ENCODE results near the gene ITGAD.
"Not testable (repeated sequence)": the region's sequence is repeated elsewhere in the genome, so short reads cannot be mapped to it uniquely, and the experiment has no call there.

The ITGAD gene

DNA sequence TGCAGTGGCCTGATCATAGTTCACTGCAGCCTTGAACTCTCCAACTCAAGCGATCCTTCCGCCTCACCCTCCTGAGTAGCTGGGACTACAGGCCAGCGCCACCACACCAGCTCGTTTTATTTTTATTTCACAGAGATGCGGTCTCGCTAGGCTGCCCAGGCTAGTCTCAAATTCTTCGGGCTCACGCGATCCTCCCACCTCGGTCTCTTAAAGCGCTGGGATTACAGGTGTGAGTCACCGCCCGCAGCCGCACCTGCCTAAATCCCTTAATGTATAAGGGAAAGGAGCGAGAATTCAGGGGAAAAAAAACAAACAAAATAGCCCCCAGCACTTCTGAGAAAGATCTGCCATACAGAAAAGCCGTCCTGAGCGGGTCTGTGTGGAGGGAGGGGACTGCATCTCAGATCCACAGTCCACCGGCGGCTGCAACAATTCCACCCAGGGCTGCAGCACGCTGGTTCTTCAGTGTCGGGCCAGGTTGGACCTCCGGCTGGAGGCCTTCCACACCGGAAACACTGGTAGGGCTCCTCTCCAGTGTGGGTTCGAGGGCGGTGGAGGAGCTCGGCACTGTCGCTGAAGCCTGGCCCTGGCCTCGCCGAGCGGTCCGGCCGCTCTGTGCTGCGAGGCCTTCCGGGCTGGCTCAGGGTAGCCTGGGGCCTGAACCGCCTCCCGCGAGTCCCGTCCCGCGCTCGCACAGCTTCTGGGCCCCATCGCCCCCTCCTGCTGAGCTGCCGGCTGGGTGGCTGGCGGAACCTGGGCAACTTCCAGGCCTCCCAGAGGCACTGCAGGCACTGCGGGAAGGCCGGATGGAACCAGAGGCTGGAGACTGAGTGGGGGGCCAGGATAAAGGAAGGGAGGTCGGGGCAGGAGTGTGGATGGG is 42.4 kb downstream of the ITGAD start:
- DNase-seq = no peak

DNA sequence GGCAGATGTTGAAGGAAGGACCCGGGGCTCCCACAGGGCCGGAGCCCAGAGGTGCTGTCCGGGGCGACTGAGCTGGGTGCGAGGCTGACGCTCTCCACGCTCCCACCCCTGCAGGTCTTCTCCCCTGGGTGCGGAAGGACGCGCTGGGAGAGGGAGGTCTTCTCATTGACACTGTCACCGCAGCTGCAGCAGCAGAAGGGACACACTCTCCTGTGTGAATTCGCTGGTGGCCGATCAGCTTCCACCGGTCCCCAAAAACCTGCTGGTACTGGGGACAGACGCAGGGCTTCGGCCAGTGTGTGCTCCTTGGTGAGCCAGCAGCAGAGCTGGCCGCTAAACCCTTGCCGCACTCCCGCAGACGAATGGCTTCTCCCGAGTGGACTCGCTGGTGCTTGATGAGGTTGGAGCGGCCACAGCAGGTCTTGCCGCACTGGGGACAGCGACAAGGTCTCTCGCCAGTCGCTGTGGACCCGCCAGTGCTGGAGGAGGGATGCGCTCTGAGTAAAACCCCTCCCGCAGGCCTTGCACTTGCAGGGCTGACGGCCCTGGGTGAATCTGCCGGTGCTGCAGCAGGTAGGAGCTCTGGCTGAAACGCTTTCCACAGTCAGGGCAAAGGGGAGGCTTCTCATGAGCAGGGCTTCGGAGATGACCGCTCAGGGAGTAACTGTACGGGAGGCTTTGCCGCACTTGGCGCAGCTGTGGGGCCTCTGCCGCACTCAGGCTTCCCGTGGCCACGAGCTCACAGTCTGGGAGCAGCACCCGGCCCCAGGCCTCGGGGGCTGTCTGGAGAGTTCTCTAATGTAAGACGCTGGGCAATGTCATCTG is 43.3 kb downstream of the ITGAD start:
- no peak for DNase-seq

DNA sequence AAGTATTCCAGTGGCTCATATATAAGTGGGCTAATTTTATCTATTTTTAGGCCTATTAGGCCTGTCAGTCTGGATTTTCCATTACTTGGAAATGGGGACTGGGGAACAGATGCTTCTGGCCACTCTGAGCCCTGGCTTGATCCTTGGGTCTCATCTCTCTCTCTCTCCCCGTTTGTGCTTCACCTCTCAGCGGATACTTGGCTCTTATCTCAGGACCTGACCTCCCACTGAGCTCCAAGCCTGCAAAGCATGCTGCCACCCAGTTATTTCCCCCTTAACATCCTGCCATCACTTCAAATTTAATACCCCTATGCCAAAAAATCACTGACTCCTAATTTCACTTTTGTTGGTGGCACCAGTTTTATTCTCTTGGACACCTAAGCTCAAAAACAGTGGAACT is 45.3 kb downstream of the ITGAD start:
- DNase-seq = no peak

DNA sequence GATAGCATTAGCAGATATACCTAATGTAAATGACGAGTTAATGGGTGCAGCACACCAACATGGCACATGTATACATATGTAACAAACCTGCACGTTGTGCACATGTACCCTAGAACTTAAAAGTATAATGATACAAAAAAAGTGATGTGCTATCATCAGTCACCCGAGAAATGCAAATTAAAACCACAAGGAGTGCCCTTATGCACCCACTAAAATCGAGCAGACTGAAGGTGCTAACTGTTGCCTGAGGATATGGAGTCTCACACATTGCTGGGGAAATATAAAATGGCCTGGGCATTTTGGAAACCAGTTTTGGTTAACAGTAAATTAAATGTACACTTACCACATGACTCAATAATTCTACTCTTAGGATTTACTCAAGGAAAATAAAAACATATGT is 45.9 kb downstream of the ITGAD start:
- DNase-seq = not testable (repeated sequence)

DNA sequence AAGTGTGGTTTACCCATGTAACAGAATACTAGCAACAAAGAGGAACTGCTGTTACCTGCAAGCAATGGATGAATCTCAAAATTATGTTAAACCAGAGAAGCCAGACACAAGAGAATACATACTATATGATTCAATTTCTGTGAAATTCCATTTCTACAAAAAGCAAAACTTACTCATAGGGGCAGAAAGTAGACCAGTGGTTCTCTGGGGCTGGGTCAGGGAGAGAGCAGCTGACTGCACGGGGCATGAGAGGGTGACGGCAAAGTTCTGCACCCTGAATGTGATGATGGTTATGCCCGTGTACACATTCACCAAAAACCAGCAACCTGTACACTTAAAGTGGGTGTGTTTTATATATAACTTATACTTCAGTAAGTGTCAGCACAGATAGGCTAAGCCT is 46.4 kb downstream of the ITGAD start:
- DNase-seq = no peak

DNA sequence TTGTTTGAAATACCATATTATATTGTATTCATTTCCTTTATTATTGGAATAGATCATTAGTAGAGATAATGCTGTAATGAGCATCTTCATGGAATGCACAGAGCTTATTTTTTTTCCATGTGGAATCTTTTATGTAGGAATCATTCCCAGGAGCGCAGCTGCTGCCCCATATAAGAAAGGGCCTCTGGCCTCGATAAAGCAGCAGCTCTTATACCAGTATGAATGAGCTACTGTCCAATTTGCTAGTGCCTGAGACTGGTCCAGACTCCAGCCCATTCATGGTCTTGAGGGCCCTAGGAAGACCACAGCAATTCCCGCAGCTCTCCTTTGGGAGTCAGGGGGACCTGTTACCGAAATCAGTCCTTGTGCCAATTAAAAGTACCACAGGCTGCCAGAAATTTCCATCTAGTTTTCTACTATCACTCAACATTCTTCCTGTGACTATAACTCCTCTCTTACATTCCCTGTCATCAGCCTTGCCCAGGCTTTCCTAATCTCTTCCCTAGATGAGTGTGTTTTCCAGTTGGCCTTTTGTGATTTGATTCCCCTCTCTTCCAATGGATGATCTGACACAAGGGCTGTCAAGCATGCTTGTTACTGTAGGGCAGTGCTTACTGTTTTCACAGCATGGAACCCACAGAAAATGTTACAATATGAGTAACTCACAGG is 47.5 kb downstream of the ITGAD start:
- DNase-seq = no peak

DNA sequence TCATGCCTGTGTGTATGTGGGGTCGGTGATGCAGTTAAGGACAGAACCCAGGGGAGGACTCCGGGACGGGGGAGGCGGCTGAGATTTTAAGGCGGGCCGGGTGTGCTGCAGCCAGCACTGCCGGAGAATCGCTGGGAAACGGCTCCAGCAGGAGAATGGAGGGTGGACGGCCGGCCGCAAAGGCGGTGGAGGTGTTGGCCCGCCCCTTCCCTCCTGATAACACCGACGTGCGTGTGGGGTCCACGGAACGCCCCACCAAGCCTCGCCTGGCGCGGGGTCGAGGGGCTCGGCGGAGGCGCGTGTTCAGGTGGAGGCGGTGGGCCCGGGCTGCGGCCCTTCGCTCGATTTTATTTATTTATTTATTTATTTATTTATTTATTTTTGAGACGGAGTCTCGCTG is 48.8 kb downstream of the ITGAD start:
- DNase-seq = no peak

DNA sequence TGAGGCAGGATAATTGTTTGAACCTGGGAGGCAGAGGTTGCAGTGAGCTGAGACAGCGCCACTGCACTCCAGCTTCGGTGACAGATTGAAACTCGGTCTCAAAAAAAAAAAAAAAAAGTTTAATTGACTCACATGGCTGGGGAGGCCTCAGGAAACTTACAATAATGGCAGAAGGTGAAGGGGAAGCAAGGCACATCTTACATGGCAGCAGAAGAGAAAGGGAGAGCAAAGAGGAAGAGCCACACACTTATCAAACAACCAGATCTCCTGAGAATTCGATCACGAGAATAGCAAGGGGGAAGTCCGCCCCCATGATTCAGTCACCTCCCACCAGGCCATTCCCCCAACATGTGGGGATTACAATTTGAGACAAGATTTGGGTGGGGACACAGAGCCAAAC is 52.8 kb downstream of the ITGAD start:
- not testable (repeated sequence) for DNase-seq

DNA sequence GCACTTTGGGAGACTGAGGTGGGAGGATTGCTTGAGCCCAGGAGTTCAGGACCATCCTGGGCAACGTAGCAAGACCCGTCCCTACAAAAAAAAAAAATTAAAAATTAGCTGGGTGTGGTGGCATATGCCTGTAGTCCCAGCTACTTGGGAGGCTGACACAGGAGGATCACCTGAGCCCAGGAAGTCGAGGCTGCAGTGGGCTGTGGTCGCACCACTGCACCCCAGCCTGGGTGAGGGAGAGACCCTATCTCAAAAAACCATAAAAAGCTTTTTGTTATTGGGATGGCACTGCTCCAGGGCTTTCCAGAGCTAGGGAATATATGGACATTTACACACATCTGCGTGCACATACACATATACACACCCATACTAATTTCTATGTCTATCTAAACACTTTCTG is 58.1 kb downstream of the ITGAD start:
- no peak for DNase-seq

DNA sequence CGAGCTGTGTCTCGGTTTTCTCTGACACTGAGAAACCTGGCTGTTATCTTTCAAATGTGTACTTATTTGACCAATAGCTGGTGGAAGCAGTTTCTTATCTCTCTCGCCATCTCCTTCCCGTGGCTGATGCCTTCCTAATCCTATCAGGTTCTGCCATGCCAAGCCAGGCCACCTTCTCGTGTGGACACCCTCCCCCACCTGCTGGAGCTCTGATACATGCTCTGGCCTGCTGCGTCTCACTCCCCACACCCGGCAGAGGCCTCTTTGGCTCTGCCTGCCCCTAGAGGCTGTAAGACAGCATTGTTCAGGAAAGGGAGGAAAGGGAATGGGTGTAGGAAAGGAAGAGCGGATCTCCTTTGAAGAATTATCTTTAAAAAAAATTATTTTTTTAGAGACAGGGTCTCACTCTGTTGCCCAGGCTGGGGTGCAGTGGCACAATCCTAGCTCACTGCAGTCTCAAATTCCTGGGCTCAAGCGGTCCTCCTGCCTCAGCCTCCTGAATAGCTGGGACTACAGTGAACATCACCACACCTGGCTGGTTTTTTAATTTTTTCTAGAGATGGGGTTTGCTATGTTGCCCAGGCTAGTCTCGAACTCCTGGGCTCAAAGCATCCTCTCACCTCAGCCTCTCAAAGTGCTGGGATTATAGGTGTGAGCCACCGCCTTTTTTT is 58.7 kb downstream of the ITGAD start:
- DNase-seq = peak; percentile 85

DNA sequence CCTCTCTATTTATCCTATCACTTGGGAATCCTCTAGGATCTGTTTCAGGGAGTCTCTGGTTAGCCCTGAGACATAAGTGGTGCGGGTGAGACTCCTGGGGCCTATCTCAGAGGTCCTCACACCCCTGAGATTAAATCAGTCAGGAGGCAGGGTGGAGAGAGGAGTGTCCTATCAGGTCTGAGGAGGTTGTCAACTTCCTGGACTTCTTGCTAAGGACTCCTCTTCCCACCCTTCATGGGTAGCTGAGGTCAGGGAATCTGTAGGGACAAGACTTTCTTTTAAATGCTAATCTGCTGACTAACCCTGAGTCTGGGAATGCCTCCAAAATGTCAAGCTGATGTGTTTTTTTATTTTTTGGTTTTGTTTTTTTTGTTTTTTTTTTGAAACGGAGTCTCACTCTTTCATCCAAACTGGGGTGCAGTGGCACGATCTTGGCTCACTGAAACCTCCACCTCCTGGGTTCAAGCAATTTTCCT is 59.5 kb downstream of the ITGAD start:
- peak; percentile 78 for DNase-seq

DNA sequence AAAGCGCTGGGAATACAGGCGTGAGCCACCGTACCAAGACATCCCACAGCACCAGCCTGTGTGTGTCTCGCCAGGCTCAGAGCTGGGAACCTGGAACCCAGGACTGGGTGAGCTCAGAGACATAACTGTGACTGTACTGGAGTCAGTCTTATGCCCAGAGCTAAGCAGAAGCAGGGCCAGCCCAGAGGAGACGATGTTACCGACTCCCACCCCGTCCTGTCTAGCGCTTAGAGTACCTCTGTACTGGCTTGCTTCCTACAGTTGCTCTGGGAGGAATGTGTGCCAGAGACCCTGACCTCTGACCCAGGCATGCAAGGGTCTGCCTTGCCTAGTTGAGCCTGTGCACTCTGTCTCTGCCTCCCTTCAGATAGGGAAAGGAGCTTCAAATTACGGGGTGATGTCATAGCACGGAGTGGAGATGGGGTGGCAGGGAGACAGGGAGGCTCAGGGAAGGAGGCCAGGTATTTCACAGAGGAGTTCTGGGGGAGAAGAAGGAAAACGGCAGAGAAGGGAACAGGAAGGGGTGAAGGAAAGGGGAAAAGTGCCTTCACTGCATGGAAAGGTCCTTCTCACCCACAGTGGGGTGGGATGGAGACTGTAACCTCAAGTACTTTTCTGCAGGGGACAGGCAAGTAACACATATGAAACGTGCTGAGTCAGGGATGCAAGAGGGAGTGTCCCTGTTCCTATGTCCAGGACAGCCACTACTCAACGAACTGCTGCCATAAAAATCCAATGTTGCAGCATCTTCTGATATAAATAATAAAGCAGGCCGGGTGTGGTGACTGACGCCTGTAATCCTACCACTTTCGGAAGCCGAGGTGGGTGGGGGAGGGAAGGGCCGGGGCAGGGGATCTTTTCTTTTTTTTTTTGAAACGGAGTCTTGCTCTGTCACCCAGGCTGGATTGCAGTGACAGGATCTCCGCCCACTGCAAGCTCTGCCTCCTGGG is 60.4 kb downstream of the ITGAD start:
- no peak for DNase-seq

DNA sequence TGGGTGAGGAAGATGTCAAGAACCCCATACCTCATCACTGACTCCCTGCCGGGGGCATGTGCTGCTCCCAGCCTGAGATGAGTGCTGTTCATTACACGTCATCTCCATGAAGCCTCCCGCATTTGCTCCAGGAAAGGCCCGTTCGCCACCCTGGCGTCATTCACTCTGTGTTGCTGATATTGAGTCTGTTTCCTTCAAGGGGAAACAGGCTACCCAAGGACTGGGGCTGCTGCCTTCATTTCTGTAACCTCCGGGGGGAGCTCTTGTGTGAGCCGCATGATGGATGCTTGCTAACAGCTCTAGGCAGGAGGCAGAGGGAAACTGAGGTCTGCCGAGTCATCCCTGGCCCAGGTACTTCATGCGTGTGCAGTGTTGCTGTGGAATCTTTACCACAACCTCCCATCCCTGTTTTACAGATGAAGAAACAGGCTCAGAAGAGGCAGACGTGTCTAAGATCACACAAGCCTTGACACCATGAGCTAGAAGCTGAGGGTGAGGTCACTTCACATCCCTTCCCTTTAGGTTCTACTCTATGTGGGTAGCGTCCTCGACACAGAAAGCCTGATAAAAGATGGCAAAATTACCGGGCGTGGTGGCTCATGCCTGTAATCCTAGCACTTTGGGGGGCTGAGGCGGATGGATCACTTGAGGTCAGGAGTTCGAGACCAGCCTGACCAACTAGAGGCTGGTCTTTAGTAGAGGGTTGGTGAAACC is 62.6 kb downstream of the ITGAD start:
- DNase-seq = no peak

DNA sequence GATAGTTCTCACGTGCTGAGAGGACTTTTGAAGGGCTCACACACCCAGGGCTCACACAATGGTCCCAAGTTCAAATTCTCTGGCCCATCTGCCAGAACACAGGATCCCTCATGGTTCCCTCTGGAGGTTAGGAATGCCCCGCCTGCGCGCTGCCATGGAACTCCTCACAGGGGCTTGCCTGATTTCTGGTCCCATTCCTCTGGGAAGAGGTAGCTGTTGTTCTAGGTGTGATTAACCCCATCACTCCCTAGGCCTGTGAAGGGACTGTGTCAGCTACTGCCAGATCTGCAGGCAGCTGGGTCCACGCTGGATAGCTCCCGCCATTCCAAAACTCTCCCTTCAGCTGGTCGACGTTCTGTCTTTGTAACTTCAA is 63.8 kb downstream of the ITGAD start:
- DNase-seq = no peak

DNA sequence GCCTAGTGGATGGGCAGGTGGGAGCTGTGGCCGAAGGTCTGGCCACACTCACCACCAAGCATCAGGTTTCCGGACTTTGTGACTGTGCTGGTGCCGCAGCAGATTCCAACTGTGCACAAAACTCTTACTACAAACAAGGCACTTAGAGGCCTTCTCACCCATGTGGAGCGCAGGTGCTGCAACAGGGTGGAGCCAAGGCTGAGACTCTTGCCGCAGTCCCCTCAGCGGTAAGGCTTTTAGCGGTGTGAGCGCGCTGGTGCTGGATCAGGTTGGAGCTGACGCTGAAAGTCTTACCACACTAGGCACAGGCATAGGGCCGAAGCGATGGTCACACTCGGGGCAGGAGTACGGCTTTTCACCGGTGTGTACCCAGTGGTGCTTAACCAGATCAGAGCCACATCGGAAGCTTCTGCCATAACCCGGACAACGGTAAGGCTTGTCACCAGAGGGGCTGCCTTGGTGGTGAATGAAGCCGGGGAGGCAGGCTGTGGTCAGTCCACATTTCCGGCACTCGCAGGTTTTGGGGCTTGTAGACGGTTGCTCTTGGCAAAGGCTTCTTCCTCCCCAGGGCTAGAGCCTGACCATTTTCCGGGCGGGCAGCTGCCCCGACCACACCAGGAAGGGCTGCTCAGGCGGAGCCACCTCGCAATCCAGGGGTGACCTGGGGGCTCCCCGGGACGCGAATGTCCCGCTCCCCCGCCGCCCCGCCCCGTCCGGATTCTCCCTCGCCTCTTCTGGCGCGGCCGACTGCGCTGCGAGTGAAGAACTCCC is 65.1 kb downstream of the ITGAD start:
- DNase-seq = peak; percentile 23

DNA sequence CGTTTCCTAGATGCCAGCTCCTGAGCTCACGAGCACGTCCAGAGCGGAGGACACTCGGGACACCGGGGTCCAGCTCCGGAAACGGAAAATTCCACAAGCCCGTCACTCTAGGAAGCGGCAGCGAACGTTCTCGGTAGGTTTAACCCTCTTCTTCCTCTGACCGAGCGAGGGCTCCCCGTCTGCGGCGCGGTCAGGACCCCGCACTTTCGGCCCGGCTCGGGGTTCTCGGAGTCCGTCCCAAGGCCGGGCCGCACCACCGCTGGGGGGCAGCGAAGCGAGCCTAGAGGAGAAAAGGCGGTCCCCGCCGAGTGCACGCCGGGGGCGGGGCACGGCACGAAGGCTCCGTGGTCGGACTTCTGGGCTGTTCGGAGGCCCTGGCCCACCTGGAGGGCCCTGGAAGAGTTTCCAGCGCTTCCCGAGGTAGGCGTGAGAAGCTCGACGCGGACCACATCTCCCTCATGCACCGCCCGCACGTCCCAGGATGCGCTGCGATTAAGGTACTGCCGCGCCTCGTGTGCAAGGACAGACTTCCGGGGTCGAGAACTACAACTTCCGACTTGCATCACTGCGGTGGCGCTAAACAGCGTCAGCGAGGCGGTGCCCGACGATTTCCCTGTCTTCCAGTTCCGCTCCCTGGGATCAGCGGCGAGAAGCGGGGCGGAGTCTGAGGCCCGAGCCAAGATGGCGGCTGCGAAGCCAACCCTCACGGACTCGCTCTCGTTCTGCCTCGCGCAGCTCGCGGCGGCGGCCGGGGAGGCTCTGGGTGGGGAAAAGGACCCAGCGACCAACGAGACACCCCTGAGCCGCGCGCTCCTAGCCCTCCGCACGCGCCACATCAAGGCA is 65.9 kb downstream of the ITGAD start, which contains the start of gene ARMC5:
ARMC5 (plus strand) TSS at position 658 of the 843 bp plus-strand sequence; CDS start at position 682, 24 bp downstream.
- DNase-seq = peak; percentile 89

DNA sequence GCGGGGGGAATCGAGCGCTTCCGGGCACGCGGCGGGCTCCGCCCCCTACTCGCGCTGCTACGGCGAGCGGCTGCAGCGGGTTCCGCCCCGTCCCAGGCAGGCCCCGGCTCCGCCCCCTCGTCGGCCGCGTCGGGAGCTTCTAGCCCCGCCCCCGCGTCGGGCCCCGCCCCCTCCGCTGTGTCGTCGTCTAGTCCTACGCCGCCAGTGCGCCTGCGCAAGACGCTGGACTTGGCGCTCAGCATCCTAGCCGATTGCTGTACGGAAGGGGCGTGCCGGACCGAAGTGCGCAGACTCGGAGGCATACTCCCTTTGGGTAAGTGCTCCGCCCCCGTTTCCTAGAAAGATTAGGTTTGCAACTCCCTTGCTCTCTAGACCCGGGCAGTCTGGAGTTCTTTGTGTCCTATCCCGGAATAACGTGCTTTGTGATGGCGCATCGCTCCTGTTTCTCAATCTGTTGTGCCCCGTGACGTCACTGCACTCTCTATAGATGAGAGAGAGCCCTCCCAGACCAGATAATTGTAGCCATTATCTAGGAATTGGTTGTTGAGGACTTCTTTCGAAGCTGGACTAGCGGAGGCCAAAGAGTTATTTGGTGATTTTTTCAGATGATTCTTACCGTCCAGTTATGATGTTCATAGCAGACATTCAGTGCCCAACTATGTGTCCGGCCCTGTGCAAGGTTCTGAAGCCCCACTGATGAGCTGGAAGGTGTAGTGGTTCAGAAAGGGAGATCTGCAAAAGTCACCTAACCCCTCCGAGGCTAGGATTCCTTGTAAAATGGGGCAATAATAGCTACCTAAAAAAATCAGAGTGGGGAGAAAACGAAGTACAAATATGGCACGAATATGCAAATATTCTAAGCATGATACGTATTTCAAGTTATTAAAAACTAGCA is 66.8 kb downstream of the ITGAD start:
- peak; percentile 97 for DNase-seq

DNA sequence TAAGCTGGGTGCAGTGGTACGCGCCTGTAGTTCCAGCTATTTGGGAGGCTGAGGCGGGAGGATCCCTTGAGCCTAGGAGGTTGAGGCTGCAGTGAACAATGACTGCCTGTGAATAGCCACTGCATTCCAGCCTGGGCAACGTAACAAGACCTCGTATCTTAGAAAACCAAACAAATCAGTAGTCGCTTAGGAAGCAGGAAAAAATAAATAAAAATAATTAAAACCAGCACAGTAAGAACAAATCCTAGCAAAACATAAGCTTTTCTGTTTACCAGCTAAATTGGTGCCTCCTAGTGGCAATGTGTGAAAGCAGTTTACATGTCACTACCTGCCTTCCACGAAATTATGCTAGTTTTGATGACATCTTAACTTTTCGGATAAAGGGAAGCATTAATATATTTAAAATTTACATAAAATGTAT is 67.5 kb downstream of the ITGAD start:
- DNase-seq = peak; percentile 11
